B cell (primary cell): ENCODE measurements around the gene NOSTRIN. TPM values are rescaled to one million over a fixed set of nuclear protein-coding genes. Genes with fewer than 3 reads are reported as not detected.

ENCODE experiments used
- ATAC-seq: fragments of 200-7000 bp; cut with Tn5 transposase; one replicate; pipeline ENCODE4 v1.10.0; 2021; ENCODE audit warnings: low read depth, mild to moderate bottlenecking, moderate number of reproducible peaks, moderate library complexity
- CTCF ChIA-PET: fragments of 350-600 bp; sonication (Branson Sonifier 250); formaldehyde crosslinking; loops from one replicate; lab custom pipeline; 2021; ENCODE audit warnings: antibody characterized with exemption, inconsistent platforms; lab: Charles Lee
- POLR2A ChIA-PET: fragments of 350-600 bp; sonication (Branson Sonifier 250); formaldehyde crosslinking; loops from one replicate; lab custom pipeline; 2021; ENCODE audit warnings: antibody characterized with exemption; lab: Charles Lee
- DNase-seq: peaks from one replicate; pipeline ENCODE4 v3.0.0; 2013
- H2AFZ ChIP-seq: 2 replicates; pipeline ENCODE4 v1.6.1; 2012; ENCODE audit warnings: mild to moderate bottlenecking, low read depth, low read length; ENCODE audit not compliant: insufficient read depth, poor library complexity, severe bottlenecking
- H3K27ac ChIP-seq, 2 donors: 1 replicate in 1 of 2; 2 replicates in 1 of 2; pipeline ENCODE4 v1.5.1; 2012 to 2013; ENCODE audit warnings: low read length in 2 of 2, mild to moderate bottlenecking in 2 of 2, moderate library complexity in 1 of 2
- H3K27me3 ChIP-seq, 4 experiments: fragments of 200-600 bp in 1 of 4; sonication (generic) in 1 of 4; replicated peaks in 1 of 4; 1 replicate in 2 of 4; 2 replicates in 2 of 4; pipeline versions ENCODE4 v1.6.1 to v1.7.0; 2013 to 2016; ENCODE audit warnings: low read length in 3 of 4, mild to moderate bottlenecking in 2 of 4, mixed read lengths in 1 of 4, moderate library complexity in 1 of 4; ENCODE audit not compliant: insufficient read depth in 4 of 4, control insufficient read depth in 3 of 4; ENCODE audit errors: control extremely low read depth in 1 of 4
- H3K36me3 ChIP-seq, 2 experiments: replicated peaks in 1 of 2; 1 replicate in 1 of 2; 2 replicates in 1 of 2; pipeline versions ENCODE4 v1.6.1 to v1.7.1; 2013; ENCODE audit warnings: low read length in 1 of 2; ENCODE audit not compliant: insufficient read depth in 2 of 2, control insufficient read depth in 1 of 2; ENCODE audit errors: control extremely low read depth in 1 of 2, extremely low read depth in 1 of 2
- H3K4me1 ChIP-seq, 2 donors: fragments of 200-600 bp in 1 of 2; sonication (generic) in 1 of 2; 1 replicate in 1 of 2; 2 replicates in 1 of 2; pipeline versions ENCODE4 v1.5.1 to v1.6.1; 2013 to 2017; ENCODE audit warnings: low read length in 2 of 2; ENCODE audit not compliant: control insufficient read depth in 2 of 2, insufficient read depth in 2 of 2
- H3K4me2 ChIP-seq: replicated peaks from 2 replicates; pipeline ENCODE3; 2012; ENCODE audit warnings: mild to moderate bottlenecking, low read depth, low read length; ENCODE audit not compliant: poor library complexity, severe bottlenecking
- H3K4me3 ChIP-seq, 5 experiments: fragments of 200-600 bp in 1 of 5; sonication (generic) in 1 of 5; 1 replicate in 3 of 5; 2 replicates in 2 of 5; pipeline versions ENCODE4 v1.5.1 to v1.7.0; 2011 to 2016; ENCODE audit warnings: low read length in 4 of 5, mild to moderate bottlenecking in 4 of 5, low read depth in 2 of 5, control low read depth in 1 of 5, moderate library complexity in 1 of 5; ENCODE audit not compliant: insufficient read depth in 1 of 5; ENCODE audit errors: control extremely low read depth in 1 of 5, extremely low read depth in 1 of 5
- H3K79me2 ChIP-seq: fragments of 200-600 bp; sonication (generic); one replicate; pipeline ENCODE4 v1.6.0; 2016; ENCODE audit warnings: low read length; ENCODE audit not compliant: control insufficient read depth, insufficient read depth
- H3K9ac ChIP-seq: fragments of 200-600 bp; sonication (generic); 2 replicates; pipeline ENCODE4 v1.6.1; 2017; ENCODE audit warnings: mild to moderate bottlenecking, low read length, moderate library complexity
- H3K9me3 ChIP-seq, 3 donors: one replicate each; pipeline versions ENCODE4 v1.6.1 to v1.7.1; 2013; ENCODE audit warnings: low read length in 2 of 3; ENCODE audit not compliant: control insufficient read depth in 2 of 3, insufficient read depth in 1 of 3; ENCODE audit errors: control extremely low read depth in 1 of 3
- H4K20me1 ChIP-seq: 2 replicates; pipeline ENCODE4 v1.6.0; 2012; ENCODE audit warnings: mild to moderate bottlenecking, low read length; ENCODE audit not compliant: insufficient read depth, control insufficient read depth, poor library complexity, severe bottlenecking
- H3K27ac Mint-ChIP-seq: one replicate; pipeline ENCODE4 v1.8.0; 2021; ENCODE audit warnings: mixed read lengths
- H3K27me3 Mint-ChIP-seq: one replicate; pipeline ENCODE4 v1.8.0; 2021; ENCODE audit warnings: mixed read lengths
- H3K4me1 Mint-ChIP-seq: one replicate; pipeline ENCODE4 v1.8.0; 2021; ENCODE audit warnings: mixed read lengths
- H3K4me3 Mint-ChIP-seq: one replicate; pipeline ENCODE4 v1.8.0; 2021; ENCODE audit warnings: mixed read lengths
- H3K9me3 Mint-ChIP-seq: one replicate; pipeline ENCODE4 v1.8.0; 2022; ENCODE audit warnings: mixed read lengths; ENCODE audit not compliant: insufficient read depth
- EZH2 ChIP-seq: IDR thresholded peaks from 2 replicates; pipeline ENCODE4 v1.6.1; 2012; ENCODE audit warnings: borderline replicate concordance, low read depth, mild to moderate bottlenecking, moderate library complexity, low read length; ENCODE audit not compliant: insufficient read depth, poor library complexity, severe bottlenecking
- WGBS: methylation state at CpG from one replicate; pipeline ENCODE4 v1.1.5; 2013; ENCODE audit warnings: missing lambda C conversion rate; ENCODE audit not compliant: insufficient coverage; 5-methylcytosine and 5-hydroxymethylcytosine counted together
- intact Hi-C: fragments of 100-400 bp; cut with micrococcal nuclease; formaldehyde crosslinking; loops from one replicate; pipeline ENCODE4 v1.10.0; 2022
- polyA plus RNA-seq: library from polyadenylated mRNA; depleted of rRNA; stranded (reverse); fragments of >200 nt; gene quantifications from 2 replicates; pipeline ENCODE4 v1.2.3, GENCODE V29; 2012
- total RNA-seq, 2 donors: library from RNA; stranded (reverse); fragments of 120-200 nt in 1 of 2; gene quantifications; 1 replicate in 1 of 2; 2 replicates in 1 of 2; pipeline versions ENCODE4 v1.2.3 to v1.2.4, GENCODE V29; 2013 to 2022
- TF ChIP-seq, protein P1 (sequence below): fragments of 200-600 bp; IDR thresholded peaks from one replicate; pipeline ENCODE4 v1.8.0; 2022; ENCODE audit warnings: antibody characterized with exemption, mild to moderate bottlenecking

The NOSTRIN gene
- total and polyA plus RNA-seq, 2 donors (not counting 1 experiment from before 2014, with no cell fraction given) = not detected

DNA sequence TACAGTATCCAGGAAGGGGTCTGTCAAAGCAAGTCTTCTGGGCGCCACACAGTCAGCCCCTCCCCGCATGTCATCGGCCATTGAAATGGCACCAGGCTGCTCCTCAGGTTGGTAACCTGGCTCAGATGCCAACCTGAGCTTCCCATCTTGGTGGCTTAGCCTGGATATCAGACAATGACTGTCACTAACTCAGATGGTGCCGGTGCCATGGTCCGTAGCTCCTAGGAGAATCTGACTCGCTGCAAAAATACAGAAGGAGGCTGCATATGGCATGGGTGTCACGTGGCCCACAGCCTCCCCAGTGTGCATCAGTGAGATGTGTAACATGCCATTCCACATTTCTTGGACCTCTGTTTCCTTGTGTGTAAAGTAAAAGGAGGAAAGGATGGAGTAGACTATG lies 3.2 kb downstream of the NOSTRIN start:
- Histone ChIP-seq H3K9me3 (no peaks in the 10 kb centered on the region), H4K20me1 (no peaks in the 10 kb centered on the region), H3K4me3 (no peak overlapping the region), H3K79me2 (no peaks in the 10 kb centered on the region), H3K9ac (no peak overlapping the region), H3K4me2 (no peak overlapping the region), H3K27me3 (no peaks in the 10 kb centered on the region), H3K27ac (no peak overlapping the region), H3K36me3 (no peaks in the 10 kb centered on the region), H3K4me1 (no peaks in the 10 kb centered on the region), H2AFZ (no peak overlapping the region)
- Mint-ChIP-seq H3K9me3 (no peaks in the 10 kb centered on the region), H3K27me3 (peaks cover 9% of the 10 kb centered on the region), H3K4me3 (no peak overlapping the region), H3K27ac (no peak overlapping the region), H3K4me1 (no peaks in the 10 kb centered on the region)
- ChIA-PET POLR2A (no interaction called here), CTCF (no interaction called here)
- no peak for ATAC-seq
- no peak for DNase-seq
- WGBS = 91% methylated on average over 7 of the region's 7 CpGs
- TF ChIP-seq EZH2 = no peak
- TF ChIP-seq, protein P1, sequence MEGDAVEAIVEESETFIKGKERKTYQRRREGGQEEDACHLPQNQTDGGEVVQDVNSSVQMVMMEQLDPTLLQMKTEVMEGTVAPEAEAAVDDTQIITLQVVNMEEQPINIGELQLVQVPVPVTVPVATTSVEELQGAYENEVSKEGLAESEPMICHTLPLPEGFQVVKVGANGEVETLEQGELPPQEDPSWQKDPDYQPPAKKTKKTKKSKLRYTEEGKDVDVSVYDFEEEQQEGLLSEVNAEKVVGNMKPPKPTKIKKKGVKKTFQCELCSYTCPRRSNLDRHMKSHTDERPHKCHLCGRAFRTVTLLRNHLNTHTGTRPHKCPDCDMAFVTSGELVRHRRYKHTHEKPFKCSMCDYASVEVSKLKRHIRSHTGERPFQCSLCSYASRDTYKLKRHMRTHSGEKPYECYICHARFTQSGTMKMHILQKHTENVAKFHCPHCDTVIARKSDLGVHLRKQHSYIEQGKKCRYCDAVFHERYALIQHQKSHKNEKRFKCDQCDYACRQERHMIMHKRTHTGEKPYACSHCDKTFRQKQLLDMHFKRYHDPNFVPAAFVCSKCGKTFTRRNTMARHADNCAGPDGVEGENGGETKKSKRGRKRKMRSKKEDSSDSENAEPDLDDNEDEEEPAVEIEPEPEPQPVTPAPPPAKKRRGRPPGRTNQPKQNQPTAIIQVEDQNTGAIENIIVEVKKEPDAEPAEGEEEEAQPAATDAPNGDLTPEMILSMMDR = no peak
- intact Hi-C loops = no loop called here

DNA sequence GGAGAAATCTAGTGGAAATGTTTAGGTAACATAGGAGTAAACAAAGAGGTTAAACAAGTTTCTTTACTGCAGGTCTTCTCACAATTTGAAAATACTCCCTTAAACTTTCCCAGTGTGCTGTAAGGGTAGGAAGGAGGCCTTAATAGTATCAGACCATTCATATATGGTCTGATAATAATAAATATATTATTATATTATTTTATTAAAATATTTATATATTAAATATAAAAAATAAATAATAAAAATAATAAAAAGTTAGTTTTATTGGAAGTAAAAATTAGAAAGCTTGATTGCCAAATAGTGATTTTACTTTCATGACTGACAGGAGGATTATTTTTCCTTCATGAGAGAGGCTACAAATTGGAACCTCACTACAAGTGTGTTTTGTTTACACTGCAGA lies 7.1 kb downstream of the NOSTRIN start:
- ChIA-PET POLR2A (no interaction called here), CTCF (no interaction called here)
- TF ChIP-seq, protein P1 = no peak
- TF ChIP-seq EZH2 = no peak
- ATAC-seq (no peak), DNase-seq (no peak)
- Histone ChIP-seq H3K27me3 (no peaks in the 10 kb centered on the region), H3K4me1 (no peaks in the 10 kb centered on the region), H3K9ac (no peak overlapping the region), H3K4me2 (no peak overlapping the region), H3K79me2 (no peaks in the 10 kb centered on the region), H2AFZ (no peak overlapping the region), H3K9me3 (no peaks in the 10 kb centered on the region), H3K27ac (no peak overlapping the region), H4K20me1 (no peaks in the 10 kb centered on the region), H3K4me3 (no peak overlapping the region), H3K36me3 (no peaks in the 10 kb centered on the region)
- no peak overlapping the region for H3K4me3 Mint-ChIP-seq
- H3K9me3 Mint-ChIP-seq = no peaks in the 10 kb centered on the region
- H3K4me1 Mint-ChIP-seq = no peaks in the 10 kb centered on the region
- intact Hi-C loops = no loop called here
- no peak overlapping the region for H3K27ac Mint-ChIP-seq
- no peaks in the 10 kb centered on the region for H3K27me3 Mint-ChIP-seq
